Skeletal muscle satellite cell (primary cell): ENCODE results near the gene SPINK2. TPM values are rescaled to one million over a fixed set of nuclear protein-coding genes. Genes with fewer than 3 reads are reported as not detected.

Experiments
- H3K27me3 ChIP-seq: 2 replicates; pipeline ENCODE4 v1.7.0; 2013; ENCODE audit warnings: low read length; ENCODE audit not compliant: control insufficient read depth, insufficient read depth
- H3K36me3 ChIP-seq: 2 replicates; pipeline ENCODE4 v1.7.0; 2013; ENCODE audit warnings: mild to moderate bottlenecking, control low read depth, low read length; ENCODE audit not compliant: insufficient read depth
- H3K4me1 ChIP-seq: 2 replicates; pipeline ENCODE4 v1.7.0; 2013; ENCODE audit warnings: low read length; ENCODE audit not compliant: control insufficient read depth, insufficient read depth
- H3K4me2 ChIP-seq: 2 replicates; pipeline ENCODE4 v1.7.0; 2013; ENCODE audit warnings: mild to moderate bottlenecking, low read length
- H3K4me3 ChIP-seq: 2 replicates; pipeline ENCODE4 v1.7.0; 2013; ENCODE audit warnings: low read length
- H3K9ac ChIP-seq: 2 replicates; pipeline ENCODE4 v1.7.0; 2013; ENCODE audit warnings: mild to moderate bottlenecking, low read depth, low read length, moderate library complexity
- H3K9me3 ChIP-seq: replicated peaks from 2 replicates; pipeline ENCODE4 v1.7.0; 2013; ENCODE audit warnings: mild to moderate bottlenecking, control low read depth, low read length
- small RNA-seq: library from RNA; depleted of rRNA; stranded (forward); fragments of <200 nt; gene quantifications from one replicate; pipeline ENCODE3, GENCODE V24; 2012

SPINK2 gene

DNA sequence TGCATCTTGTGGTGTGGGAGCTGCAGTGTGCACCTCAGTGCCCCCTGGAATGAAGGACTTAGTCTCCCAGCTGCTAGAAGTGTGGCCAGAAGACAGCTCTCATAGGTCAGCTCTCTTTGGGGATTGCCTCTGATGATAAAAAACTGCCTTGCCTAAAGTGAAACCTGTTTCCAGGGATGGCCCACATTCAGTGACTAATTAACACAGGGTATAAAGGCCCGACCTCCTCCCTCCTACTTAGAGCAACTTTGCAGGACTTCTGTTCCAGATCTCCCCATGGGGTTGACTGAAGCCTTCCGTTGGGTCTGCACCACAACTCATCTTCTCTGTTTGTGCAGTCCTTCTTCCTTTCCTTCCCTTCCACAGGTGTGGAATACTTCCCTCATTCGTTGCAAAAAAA lies 53.2 kb downstream of the SPINK2 start:
- H3K9me3 ChIP-seq: no peaks in the 10 kb centered on the region
- H3K27me3 ChIP-seq: no peaks in the 10 kb centered on the region
- H3K9ac ChIP-seq: no peak overlapping the region
- no peak overlapping the region for H3K4me3 ChIP-seq
- no peak overlapping the region for H3K4me2 ChIP-seq
- H3K4me1 ChIP-seq: peaks cover 5% of the 10 kb centered on the region
- H3K36me3 ChIP-seq: no peaks in the 10 kb centered on the region

DNA sequence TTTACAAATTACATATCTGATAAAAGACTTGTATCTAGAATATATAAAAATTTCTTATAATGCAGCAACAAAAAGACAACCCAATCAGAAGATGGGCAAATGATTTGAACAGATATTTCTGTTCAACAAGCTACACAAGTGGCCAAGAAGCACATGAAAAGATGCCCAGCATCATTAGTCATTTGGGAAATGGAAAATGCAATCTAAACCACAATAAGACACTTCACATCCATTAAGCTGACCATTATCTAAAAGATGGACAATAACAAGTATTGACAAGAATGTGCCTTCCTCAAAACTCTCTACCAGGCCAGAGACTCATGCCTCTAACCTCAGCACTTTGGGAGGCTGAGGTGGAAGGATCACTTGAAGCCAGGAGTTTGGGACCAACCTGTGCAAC lies 53.9 kb downstream of the SPINK2 start:
- Histone ChIP-seq H3K4me2 (no peak overlapping the region), H3K36me3 (no peaks in the 10 kb centered on the region), H3K9ac (no peak overlapping the region), H3K9me3 (no peaks in the 10 kb centered on the region), H3K4me1 (peaks cover 5% of the 10 kb centered on the region), H3K4me3 (no peak overlapping the region), H3K27me3 (no peaks in the 10 kb centered on the region)

DNA sequence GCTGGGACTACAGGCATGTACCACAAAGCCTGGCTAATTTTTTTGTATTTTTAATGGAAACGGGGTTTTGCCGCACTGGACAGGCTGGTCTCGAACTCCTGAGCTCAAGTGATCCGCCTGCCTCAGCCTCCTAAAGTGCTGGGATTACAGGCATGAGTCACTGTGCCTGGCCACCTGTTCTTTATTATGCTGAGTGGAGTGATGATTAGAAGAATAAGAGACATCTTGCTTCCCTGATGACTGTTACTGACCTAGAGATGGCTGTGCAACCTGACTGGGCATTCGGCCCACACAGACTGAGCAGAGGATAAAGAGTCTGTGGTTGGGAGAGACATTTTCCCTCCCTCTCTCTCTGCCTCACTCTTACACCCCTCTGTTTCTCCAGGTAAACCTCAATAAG lies 56.7 kb downstream of the SPINK2 start:
- no peak overlapping the region for H3K4me3 ChIP-seq
- H3K4me2 ChIP-seq: no peak overlapping the region
- H3K4me1 ChIP-seq: no peaks in the 10 kb centered on the region
- no peaks in the 10 kb centered on the region for H3K9me3 ChIP-seq
- no peaks in the 10 kb centered on the region for H3K36me3 ChIP-seq
- H3K9ac ChIP-seq: no peak overlapping the region
- H3K27me3 ChIP-seq: no peaks in the 10 kb centered on the region

DNA sequence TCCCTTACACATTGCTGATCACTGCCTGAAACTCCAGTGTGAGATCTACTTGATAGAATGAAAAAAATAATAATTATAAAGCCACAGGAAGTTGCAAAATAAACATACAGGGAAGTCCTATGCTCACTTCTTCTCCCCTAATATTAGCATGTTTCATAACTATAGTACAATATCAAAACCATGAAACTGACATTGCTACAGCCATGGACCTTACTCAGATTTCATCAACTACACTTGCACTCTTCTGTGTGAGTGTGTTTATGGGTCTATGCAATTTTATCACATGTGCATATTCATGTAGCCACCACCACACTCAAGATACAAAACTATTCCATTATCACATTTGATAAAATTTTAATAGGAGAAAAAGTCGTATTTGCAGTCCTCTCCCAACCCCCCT lies 57.3 kb downstream of the SPINK2 start:
- Histone ChIP-seq H3K27me3 (no peaks in the 10 kb centered on the region), H3K9ac (no peak overlapping the region), H3K4me2 (no peak overlapping the region), H3K36me3 (no peaks in the 10 kb centered on the region), H3K9me3 (no peaks in the 10 kb centered on the region), H3K4me3 (no peak overlapping the region), H3K4me1 (no peaks in the 10 kb centered on the region)

DNA sequence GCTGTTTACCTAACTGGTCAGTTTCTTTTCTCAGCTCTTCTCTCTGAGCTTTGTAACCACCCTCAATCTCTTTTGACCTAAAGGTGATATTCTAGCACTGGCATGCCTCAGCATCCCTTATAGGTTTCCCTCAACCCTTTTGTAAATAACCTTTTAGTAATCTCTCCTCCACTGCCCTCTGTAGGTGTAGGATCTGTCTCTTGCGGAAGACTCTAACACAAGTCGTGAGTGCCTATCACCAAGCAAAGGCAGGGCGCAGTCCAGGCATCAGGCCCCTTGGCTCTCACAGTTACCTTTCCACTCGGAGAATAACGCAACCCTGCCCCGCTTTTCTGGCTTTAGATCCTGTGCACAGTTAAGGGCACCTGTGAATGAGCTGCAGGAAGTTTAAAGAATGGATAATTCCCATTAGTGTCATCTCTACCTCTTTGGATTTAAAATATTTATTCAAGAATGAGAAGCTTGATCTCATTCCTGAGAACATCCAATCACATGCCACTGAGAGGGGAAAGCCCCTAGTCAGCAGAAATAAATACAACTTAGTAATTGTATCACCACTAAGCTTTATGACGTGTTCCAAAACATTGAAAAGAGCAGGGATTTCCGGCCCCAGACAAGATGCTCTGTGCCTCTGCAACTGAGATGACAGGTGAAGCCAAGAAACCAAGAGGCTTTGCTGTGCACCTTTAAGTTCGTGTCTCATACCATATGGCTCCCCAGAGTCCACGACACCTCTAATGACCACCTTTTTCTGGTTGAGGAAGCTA lies 58.8 kb downstream of the SPINK2 start:
- Histone ChIP-seq H3K4me1 (peaks cover 15% of the 10 kb centered on the region), H3K4me2 (no peak overlapping the region), H3K4me3 (no peak overlapping the region), H3K36me3 (no peaks in the 10 kb centered on the region), H3K9ac (no peak overlapping the region), H3K27me3 (no peaks in the 10 kb centered on the region), H3K9me3 (no peaks in the 10 kb centered on the region)

DNA sequence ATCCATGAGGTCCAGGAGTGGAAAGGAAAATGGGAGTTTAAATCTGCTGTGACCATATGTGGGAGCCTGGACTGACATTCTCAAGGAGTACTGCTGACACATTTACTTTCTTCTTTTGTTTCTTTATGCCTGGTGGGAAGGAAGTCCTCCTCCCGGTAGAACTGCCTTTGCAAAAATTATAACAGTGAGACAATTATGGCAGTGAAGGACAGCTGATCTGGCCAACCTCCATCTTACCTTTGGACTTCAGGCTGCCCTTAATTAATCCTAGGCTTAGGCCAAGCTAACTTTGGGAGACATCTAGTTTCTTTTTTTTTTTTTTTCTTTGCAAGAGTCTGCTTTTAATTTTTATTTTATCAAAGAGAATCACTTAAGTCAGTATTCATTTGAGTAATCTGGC lies 61.3 kb downstream of the SPINK2 start:
- H3K9me3 ChIP-seq: no peaks in the 10 kb centered on the region
- H3K27me3 ChIP-seq: no peaks in the 10 kb centered on the region
- H3K4me3 ChIP-seq: no peak overlapping the region
- H3K9ac ChIP-seq: no peak overlapping the region
- no peaks in the 10 kb centered on the region for H3K36me3 ChIP-seq
- H3K4me1 ChIP-seq: peaks cover 37% of the 10 kb centered on the region
- H3K4me2 ChIP-seq: no peak overlapping the region

Small RNAs within 50 kb of the gene (small RNA-seq; reads per million reads assigned to genes)
- not detected for gene RF00017
- not detected for gene RF00019
- gene RN7SL357P: not detected
- not detected for gene RN7SL492P
